22Rv1 (cell line): Measurements from ENCODE around the gene CWF19L2.

ENCODE experiments used
- CTCF ChIP-seq: fragments of 450-650 bp; IDR thresholded peaks from 2 replicates; pipeline ENCODE4 v1.5.1; 2017; ENCODE audit warnings: mild to moderate bottlenecking
- ZFX ChIP-seq: fragments of 450-650 bp; IDR thresholded peaks from 2 replicates; pipeline ENCODE4 v1.6.1; 2017; ENCODE audit warnings: antibody characterized with exemption, borderline replicate concordance

- TF ChIP-seq CTCF: no peak
- TF ChIP-seq ZFX: no peak
These were observed 21.3 kb upstream of the CWF19L2 start for GRCh38 chr11:107478922-107479321.
